T-cell (primary cell): ENCODE data around the gene KCNK4. TPM values are rescaled to one million over a fixed set of nuclear protein-coding genes. Genes with fewer than 3 reads are reported as not detected.

Source experiments
- ATAC-seq, 4 experiments: fragments of 200-7000 bp in 3 of 4; fragments of 150-1000 bp in 1 of 4; cut with Tn5 transposase; replicated peaks in 1 of 4; 1 replicate in 3 of 4; 2 replicates in 1 of 4; pipeline ENCODE4 v1.10.0; 2021; ENCODE audit warnings: moderate library complexity in 3 of 4, mild to moderate bottlenecking in 2 of 4, moderate number of reproducible peaks in 1 of 4
- CTCF ChIA-PET, 2 donors: fragments of 300-600 bp; sonication (Branson Sonifier 250); formaldehyde crosslinking; loops; one replicate each; lab custom pipeline; 2022; ENCODE audit warnings: antibody characterized with exemption in 2 of 2; lab: Charles Lee
- POLR2A ChIA-PET, 2 donors: fragments of 300-600 bp; sonication (Branson Sonifier 250); formaldehyde crosslinking; loops; one replicate each; lab custom pipeline; 2022; ENCODE audit warnings: antibody characterized with exemption in 2 of 2; lab: Charles Lee
- DNase-seq, 35 experiments: peaks; one replicate each; pipeline versions ENCODE4 v3.0.0 to v3.0.0-alpha.2; 2013 to 2023
- H3K27ac ChIP-seq: one replicate; pipeline ENCODE4 v1.5.1; 2013; ENCODE audit warnings: low read length
- H3K27me3 ChIP-seq, 2 experiments: replicated peaks in 1 of 2; 1 replicate in 1 of 2; 2 replicates in 1 of 2; pipeline versions ENCODE4 v1.6.1 to v1.7.0; 2013; ENCODE audit warnings: low read length in 1 of 2, mixed read lengths in 1 of 2; ENCODE audit not compliant: control insufficient read depth in 2 of 2, insufficient read depth in 2 of 2; ENCODE audit errors: extremely low read depth in 1 of 2
- H3K36me3 ChIP-seq, 2 donors: 1 replicate in 1 of 2; 2 replicates in 1 of 2; pipeline versions ENCODE4 v1.6.1 to v1.7.0; 2013; ENCODE audit warnings: low read length in 1 of 2; ENCODE audit not compliant: control insufficient read depth in 2 of 2, insufficient read depth in 1 of 2; ENCODE audit errors: extremely low read depth in 1 of 2
- H3K4me1 ChIP-seq, 2 experiments: 1 replicate in 1 of 2; 2 replicates in 1 of 2; pipeline versions ENCODE4 v1.6.1 to v1.7.0; 2013; ENCODE audit warnings: low read length in 2 of 2, mixed read lengths in 1 of 2; ENCODE audit not compliant: insufficient read depth in 2 of 2, control insufficient read depth in 1 of 2; ENCODE audit errors: extremely low read depth in 1 of 2
- H3K4me3 ChIP-seq, 2 donors: 1 replicate in 1 of 2; 2 replicates in 1 of 2; pipeline versions ENCODE4 v1.5.1 to v1.7.0; 2013; ENCODE audit warnings: mild to moderate bottlenecking in 2 of 2, low read length in 1 of 2, moderate library complexity in 1 of 2; ENCODE audit not compliant: control insufficient read depth in 1 of 2; ENCODE audit errors: extremely low read depth in 1 of 2
- H3K9me3 ChIP-seq: 2 replicates; pipeline ENCODE4 v1.7.0; 2013
- H3K27ac Mint-ChIP-seq, 2 donors: one replicate each; pipeline ENCODE4 v1.8.0; 2020 to 2021; ENCODE audit warnings: mild to moderate bottlenecking in 2 of 2, mixed read lengths in 2 of 2
- H3K27me3 Mint-ChIP-seq, 2 donors: one replicate each; pipeline ENCODE4 v1.8.0; 2021 to 2022; ENCODE audit warnings: mixed read lengths in 2 of 2
- H3K36me3 Mint-ChIP-seq: one replicate; pipeline ENCODE4 v1.8.0; 2021; ENCODE audit warnings: mixed read lengths
- H3K4me1 Mint-ChIP-seq, 3 donors: one replicate each; pipeline ENCODE4 v1.8.0; 2020 to 2022; ENCODE audit warnings: mixed read lengths in 3 of 3, mild to moderate bottlenecking in 1 of 3
- H3K4me3 Mint-ChIP-seq, 3 donors: one replicate each; pipeline ENCODE4 v1.8.0; 2020 to 2022; ENCODE audit warnings: mild to moderate bottlenecking in 3 of 3, mixed read lengths in 3 of 3, moderate library complexity in 3 of 3
- H3K9me3 Mint-ChIP-seq, 3 donors: one replicate each; pipeline ENCODE4 v1.8.0; 2020 to 2022; ENCODE audit warnings: mixed read lengths in 3 of 3
- WGBS: methylation state at CpG from one replicate; pipeline ENCODE4 v1.1.5; 2013; ENCODE audit warnings: missing lambda C conversion rate; ENCODE audit not compliant: insufficient coverage; 5-methylcytosine and 5-hydroxymethylcytosine counted together
- total RNA-seq, 35 experiments: library from RNA in 6 of 35; stranded (reverse) in 6 of 35; fragments of 120-200 nt in 1 of 35; gene quantifications; one replicate each; pipeline versions ENCODE4 v1.2.1 to v1.2.4 and lab custom pipeline; 2013 to 2026

KCNK4 gene
- total RNA-seq, 5 donors from 2014 or later (not counting 1 experiment from before 2014, with no cell fraction given), result 0.22 to 0.35 (median 0.33) TPM; not detected in 2

DNA sequence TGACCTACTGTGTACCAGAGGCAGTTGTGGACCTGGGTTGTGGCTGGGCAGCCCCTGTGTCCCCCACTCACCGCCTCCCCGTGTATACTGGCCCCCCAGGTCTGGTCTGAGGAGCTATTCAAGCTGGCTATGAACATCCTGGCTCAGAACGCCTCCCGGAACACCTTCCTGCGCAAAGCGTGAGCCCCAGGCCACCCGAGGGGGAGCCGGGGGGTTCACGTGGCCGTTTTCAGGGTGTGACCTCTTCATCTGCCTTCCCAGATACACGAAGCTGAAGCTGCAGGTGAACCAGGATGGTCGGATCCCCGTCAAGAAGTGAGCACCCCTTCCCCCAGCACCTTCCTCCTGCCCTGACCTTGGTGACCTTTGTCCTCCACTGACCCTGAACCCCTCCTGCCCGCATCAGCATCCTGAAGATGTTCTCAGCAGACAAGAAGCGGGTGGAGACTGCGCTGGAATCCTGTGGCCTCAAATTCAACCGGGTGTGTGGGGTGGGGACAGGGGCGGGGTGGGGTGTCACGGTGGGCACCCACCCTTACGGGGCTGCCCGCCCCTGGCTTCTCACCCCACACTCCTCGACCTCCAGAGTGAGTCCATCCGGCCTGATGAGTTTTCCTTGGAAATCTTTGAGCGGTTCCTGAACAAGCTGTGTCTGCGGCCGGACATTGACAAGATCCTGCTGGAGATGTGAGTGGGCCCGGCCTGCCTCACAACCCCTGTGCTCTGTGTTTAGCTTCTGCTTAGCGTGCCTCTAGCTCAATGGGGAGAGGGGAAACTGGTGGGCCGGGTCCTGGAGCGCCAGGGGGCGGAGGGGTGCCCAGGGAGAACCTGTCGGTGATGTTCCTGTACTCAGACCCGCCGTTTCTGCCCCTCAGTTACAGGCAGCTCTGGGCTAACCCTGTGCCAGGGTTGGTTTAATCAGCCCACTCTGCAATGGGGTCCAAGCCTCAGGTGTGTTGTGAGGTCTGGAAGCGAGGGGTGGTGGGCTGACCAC, 35.7 kb upstream of the KCNK4 start:
- no peak overlapping the region for H3K4me3 ChIP-seq
- Mint-ChIP-seq H3K36me3 (peaks cover 12% of the 10 kb centered on the region), H3K4me3 (no peak overlapping the region), H3K27ac (no peak overlapping the region), H3K4me1 (peaks cover 7 to 19% (median 12%) of the 10 kb centered on the region in 3 donors), H3K9me3 (no peaks in the 10 kb centered on the region), H3K27me3 (no peaks in the 10 kb centered on the region)
- H3K4me1 ChIP-seq, result peaks cover 5 to 31% of the 10 kb centered on the region in 2 experiments
- H3K27ac ChIP-seq, result no peak overlapping the region
- peaks cover 0 to 16% of the 10 kb centered on the region in 2 experiments for H3K27me3 ChIP-seq
- POLR2A ChIA-PET, result no interaction called here
- CTCF ChIA-PET, result interaction anchor here in 1 of 2 donors (0.5 kb wide), 1 partner anchor 276 kb away, joined by 4 read pairs; no protein-coding TSS in a partner anchor
- ATAC-seq (no peak), DNase-seq (no peak)
- WGBS, result 96% methylated on average over 16 of the region's 35 CpGs
- H3K9me3 ChIP-seq, result no peaks in the 10 kb centered on the region
- peaks cover 6 to 7% of the 10 kb centered on the region in 2 donors for H3K36me3 ChIP-seq

DNA sequence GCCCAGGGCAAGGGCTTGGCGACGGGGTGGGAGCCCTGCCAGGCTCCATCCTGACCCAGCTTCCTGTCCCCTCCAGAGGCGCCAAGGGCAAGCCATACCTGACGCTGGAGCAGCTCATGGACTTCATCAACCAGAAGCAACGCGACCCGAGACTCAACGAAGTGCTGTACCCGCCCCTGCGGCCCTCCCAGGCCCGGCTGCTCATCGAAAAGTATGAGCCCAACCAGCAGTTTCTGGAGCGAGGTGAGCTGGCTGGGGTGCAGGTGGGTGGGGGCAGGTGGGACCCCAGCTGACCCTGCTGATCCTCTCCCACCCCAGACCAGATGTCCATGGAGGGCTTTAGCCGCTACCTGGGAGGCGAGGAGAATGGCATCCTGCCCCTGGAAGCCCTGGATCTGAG, 34.8 kb upstream of the KCNK4 start:
- POLR2A ChIA-PET, result no interaction called here
- CTCF ChIA-PET, result interaction anchor here in 1 of 2 donors (0.5 kb wide), 1 partner anchor 277 kb away, joined by 4 read pairs; no protein-coding TSS in a partner anchor

GRCh38 chr11:64258356-64258755, 32.7 kb upstream of the KCNK4 start:
- H3K4me1 ChIP-seq, result peaks cover 0 to 7% of the 10 kb centered on the region in 2 experiments
- Mint-ChIP-seq H3K4me1 (peaks cover 0 to 9% (median under 1%) of the 10 kb centered on the region in 3 donors), H3K4me3 (no peak overlapping the region), H3K27me3 (no peaks in the 10 kb centered on the region), H3K36me3 (peaks cover 14% of the 10 kb centered on the region), H3K27ac (no peak overlapping the region), H3K9me3 (no peaks in the 10 kb centered on the region)
- peaks cover 6 to 7% of the 10 kb centered on the region in 2 donors for H3K36me3 ChIP-seq
- POLR2A ChIA-PET, result interaction anchor here in 1 of 2 donors (0.5 to 0.6 kb wide), 2 partner anchors 13 to 1585 kb away, joined by 3 to 4 read pairs; no protein-coding TSS in a partner anchor
- CTCF ChIA-PET, result interaction anchor here in 1 of 2 donors (0.7 kb wide), 1 partner anchor 10 kb away, joined by 3 read pairs; no protein-coding TSS in a partner anchor
- no peaks in the 10 kb centered on the region for H3K9me3 ChIP-seq
- H3K27me3 ChIP-seq, result no peaks in the 10 kb centered on the region
- WGBS, result 94% methylated on average over 24 of the region's 24 CpGs
- no peak overlapping the region for H3K27ac ChIP-seq
- DNase-seq (no peak), ATAC-seq (no peak)
- H3K4me3 ChIP-seq, result no peak overlapping the region

More for the DNA sequence above, 34.8 kb upstream of the KCNK4 start:
- ATAC-seq (no peak), DNase-seq (no peak)
- no peak overlapping the region for H3K4me3 Mint-ChIP-seq
- no peak overlapping the region for H3K27ac Mint-ChIP-seq
- no peaks in the 10 kb centered on the region for H3K9me3 ChIP-seq
- H3K27me3 Mint-ChIP-seq, result no peaks in the 10 kb centered on the region
- H3K4me1 Mint-ChIP-seq, result peaks cover 7 to 14% (median 9%) of the 10 kb centered on the region in 3 donors
- H3K27me3 ChIP-seq, result peaks cover 0 to 9% of the 10 kb centered on the region in 2 experiments
- no peak overlapping the region for H3K4me3 ChIP-seq
- 98% methylated on average over 10 of the region's 15 CpGs for WGBS
- no peak overlapping the region for H3K27ac ChIP-seq
- H3K4me1 ChIP-seq, result peaks cover 2 to 23% of the 10 kb centered on the region in 2 experiments
- no peaks in the 10 kb centered on the region for H3K9me3 Mint-ChIP-seq
- peaks cover 12% of the 10 kb centered on the region for H3K36me3 Mint-ChIP-seq
- peaks cover 6 to 7% of the 10 kb centered on the region in 2 donors for H3K36me3 ChIP-seq

DNA sequence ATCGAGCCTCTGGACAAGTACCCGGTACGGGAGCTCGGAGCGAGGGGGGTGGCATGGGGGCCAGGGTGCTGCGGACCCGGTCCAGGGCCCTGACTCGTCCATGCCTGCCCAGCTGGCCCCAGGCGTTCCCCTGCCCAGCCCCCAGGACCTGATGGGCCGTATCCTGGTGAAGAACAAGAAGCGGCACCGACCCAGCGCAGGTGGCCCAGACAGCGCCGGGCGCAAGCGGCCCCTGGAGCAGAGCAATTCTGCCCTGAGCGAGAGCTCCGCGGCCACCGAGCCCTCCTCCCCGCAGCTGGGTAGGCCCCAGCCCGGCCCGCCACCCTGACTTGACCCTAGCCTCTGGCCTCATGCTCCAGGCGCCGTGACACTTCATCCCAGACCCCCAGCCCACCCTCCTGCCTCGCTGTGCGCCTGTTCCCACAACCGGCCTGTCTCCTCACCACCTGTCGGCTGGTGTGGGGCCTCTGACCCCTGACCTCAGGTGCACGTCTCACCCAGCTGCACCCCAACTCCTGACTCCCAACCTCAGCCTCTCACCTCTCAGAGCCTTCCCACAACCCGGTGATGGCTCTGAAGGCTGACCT, 32.1 kb upstream of the KCNK4 start:
- ATAC-seq (no peak), DNase-seq (no peak)
- Histone ChIP-seq H3K27me3 (no peaks in the 10 kb centered on the region), H3K36me3 (peaks cover 6 to 7% of the 10 kb centered on the region in 2 donors), H3K27ac (no peak overlapping the region), H3K9me3 (no peaks in the 10 kb centered on the region), H3K4me3 (no peak overlapping the region), H3K4me1 (peaks cover 0 to 7% of the 10 kb centered on the region in 2 experiments)
- H3K27me3 Mint-ChIP-seq, result no peaks in the 10 kb centered on the region
- H3K4me1 Mint-ChIP-seq, result peaks cover 0 to 9% (median 0%) of the 10 kb centered on the region in 3 donors
- no peak overlapping the region for H3K27ac Mint-ChIP-seq
- WGBS, result 91% methylated on average over 31 of the region's 32 CpGs
- ChIA-PET POLR2A (interaction anchor here in 1 of 2 donors (0.5 kb wide), 1 partner anchor 14 kb away, joined by 3 read pairs; no protein-coding TSS in a partner anchor), CTCF (interaction anchor here in 1 of 2 donors (0.5 kb wide), 1 partner anchor 61 kb away, joined by 3 read pairs; no protein-coding TSS in a partner anchor)
- peaks cover 14% of the 10 kb centered on the region for H3K36me3 Mint-ChIP-seq
- no peak overlapping the region for H3K4me3 Mint-ChIP-seq
- H3K9me3 Mint-ChIP-seq, result no peaks in the 10 kb centered on the region

DNA sequence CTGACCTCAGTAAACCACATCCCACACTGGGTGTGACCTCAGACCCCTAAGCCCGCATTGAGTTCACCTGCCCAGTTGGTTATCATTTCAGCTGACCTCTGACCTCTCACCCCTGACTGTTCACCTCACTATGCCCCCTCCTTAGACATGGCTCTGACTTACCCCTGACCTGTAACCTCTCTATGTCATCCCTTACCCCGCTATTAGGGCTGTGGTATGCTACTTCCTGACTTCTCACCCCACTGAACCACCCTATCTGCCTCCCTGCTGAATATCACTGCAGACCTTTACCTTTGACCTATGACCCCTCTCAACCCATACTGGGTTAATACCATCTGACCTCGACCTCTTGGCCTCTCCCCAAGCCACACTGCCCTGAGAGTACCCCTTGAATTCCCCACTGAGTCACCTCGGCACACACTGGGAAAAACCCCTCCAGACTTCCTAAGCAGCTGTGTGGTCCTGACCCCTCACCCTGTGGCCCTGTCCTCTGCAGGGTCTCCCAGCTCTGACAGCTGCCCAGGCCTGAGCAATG, 31.5 kb upstream of the KCNK4 start:
- no peaks in the 10 kb centered on the region for H3K9me3 Mint-ChIP-seq
- H3K36me3 Mint-ChIP-seq, result peaks cover 14% of the 10 kb centered on the region
- H3K27ac ChIP-seq, result no peak overlapping the region
- 66% methylated on average over 3 of the region's 4 CpGs for WGBS
- H3K4me3 ChIP-seq, result no peak overlapping the region
- POLR2A ChIA-PET, result no interaction called here
- no peak overlapping the region for H3K27ac Mint-ChIP-seq
- peaks cover 6 to 7% of the 10 kb centered on the region in 2 donors for H3K36me3 ChIP-seq
- peaks cover 0 to 9% (median 0%) of the 10 kb centered on the region in 3 donors for H3K4me1 Mint-ChIP-seq
- no peaks in the 10 kb centered on the region for H3K9me3 ChIP-seq
- no peak overlapping the region for H3K4me3 Mint-ChIP-seq
- DNase-seq (no peak), ATAC-seq (no peak)
- CTCF ChIA-PET, result interaction anchor here in 1 of 2 donors (0.5 kb wide), 1 partner anchor 62 kb away, joined by 3 read pairs; no protein-coding TSS in a partner anchor
- no peaks in the 10 kb centered on the region for H3K27me3 ChIP-seq
- no peaks in the 10 kb centered on the region for H3K27me3 Mint-ChIP-seq
- peaks cover 0 to 7% of the 10 kb centered on the region in 2 experiments for H3K4me1 ChIP-seq
